ENCODE measurements around the gene ADM5. TPM values are rescaled to one million over a fixed set of nuclear protein-coding genes. Genes with fewer than 3 reads are reported as not detected.

Gene ADM5
- total and polyA plus RNA-seq, 5 donors from 2014 or later = 0.10 to 1.7 (median 0.34) TPM; not detected in 2

DNA sequence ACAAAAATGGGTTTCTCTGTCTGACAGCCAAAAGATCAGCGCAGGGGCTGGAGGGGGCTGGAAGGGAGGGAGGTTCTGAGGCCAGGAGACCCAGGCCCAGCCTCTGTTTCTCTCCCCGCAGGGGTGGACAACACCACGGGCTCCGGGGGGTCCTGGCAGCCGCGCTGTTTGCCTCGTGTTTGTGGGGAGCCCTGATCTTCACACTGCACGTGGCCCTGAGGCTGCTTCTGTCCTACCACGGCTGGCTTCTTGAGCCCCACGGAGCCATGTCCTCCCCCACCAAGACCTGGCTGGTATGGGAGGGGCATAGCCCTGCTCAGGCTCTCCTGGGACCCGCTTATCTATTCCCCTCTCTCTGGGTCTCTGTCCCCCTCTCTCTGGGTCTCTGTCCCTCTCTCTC lies 11.2 kb downstream of the ADM5 start:
- H3K36me3 Mint-ChIP-seq = no peaks in the 10 kb centered on the region
- H3K27me3 ChIP-seq (ENCODE audit: control insufficient read depth, insufficient read depth, low read length) = no peaks in the 10 kb centered on the region
- peaks cover 4% of the 10 kb centered on the region for H3K27me3 Mint-ChIP-seq
- no peak overlapping the region for H3K27ac Mint-ChIP-seq
- no peaks in the 10 kb centered on the region for H3K4me1 Mint-ChIP-seq
- H3K9me3 ChIP-seq (ENCODE audit: control insufficient read depth in 2 of 2, low read length in 2 of 2) = no peaks in the 10 kb centered on the region
- no peaks in the 10 kb centered on the region for H3K4me1 ChIP-seq (ENCODE audit: control insufficient read depth, insufficient read depth, low read length, poor library complexity, severe bottlenecking)
- no peak overlapping the region for H3K4me3 Mint-ChIP-seq
- H3K4me3 ChIP-seq (ENCODE audit: low read depth, low read length) = no peak overlapping the region
- DNase-seq (no peak), ATAC-seq (ENCODE audit: low read depth in 2 of 2) (no peak)
- H3K9me3 Mint-ChIP-seq = no peaks in the 10 kb centered on the region
- no peaks in the 10 kb centered on the region for H3K36me3 ChIP-seq (ENCODE audit: control insufficient read depth, insufficient read depth, low read length)
- no peak overlapping the region for H3K27ac ChIP-seq (ENCODE audit: insufficient read depth, low read length, poor library complexity, severe bottlenecking)

DNA sequence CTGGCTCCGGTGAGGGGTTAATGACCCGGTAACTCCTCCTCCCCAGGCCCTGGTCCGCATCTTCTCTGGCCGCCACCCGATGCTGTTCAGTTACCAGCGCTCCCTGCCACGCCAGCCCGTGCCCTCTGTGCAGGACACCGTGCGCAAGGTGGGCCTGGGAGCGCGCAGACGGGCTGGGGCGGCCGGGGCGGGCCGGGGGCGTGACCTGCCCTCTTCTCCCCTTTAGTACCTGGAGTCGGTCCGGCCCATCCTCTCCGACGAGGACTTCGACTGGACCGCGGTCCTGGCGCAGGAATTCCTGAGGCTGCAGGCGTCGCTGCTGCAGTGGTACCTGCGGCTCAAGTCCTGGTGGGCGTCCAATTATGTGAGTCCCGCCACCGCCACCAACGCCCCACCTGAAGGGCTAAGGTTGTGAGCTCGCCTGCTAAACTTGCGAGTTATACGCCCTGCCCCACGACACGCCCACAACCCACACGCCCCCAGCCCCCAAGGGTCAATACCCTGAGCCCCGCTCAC lies 11.9 kb downstream of the ADM5 start:
- H3K27ac Mint-ChIP-seq = no peak overlapping the region
- H3K4me1 ChIP-seq (ENCODE audit: control insufficient read depth, insufficient read depth, low read length, poor library complexity, severe bottlenecking) = no peaks in the 10 kb centered on the region
- no peak overlapping the region for H3K4me3 ChIP-seq (ENCODE audit: low read depth, low read length)
- no peaks in the 10 kb centered on the region for H3K9me3 Mint-ChIP-seq
- no peaks in the 10 kb centered on the region for H3K9me3 ChIP-seq (ENCODE audit: control insufficient read depth in 2 of 2, low read length in 2 of 2)
- H3K27me3 Mint-ChIP-seq = peaks cover 4% of the 10 kb centered on the region
- no peak for DNase-seq
- no peaks in the 10 kb centered on the region for H3K27me3 ChIP-seq (ENCODE audit: control insufficient read depth, insufficient read depth, low read length)
- no peak overlapping the region for H3K4me3 Mint-ChIP-seq
- no peak for ATAC-seq (ENCODE audit: low read depth in 2 of 2)
- H3K27ac ChIP-seq (ENCODE audit: insufficient read depth, low read length, poor library complexity, severe bottlenecking) = no peak overlapping the region
- H3K36me3 ChIP-seq (ENCODE audit: control insufficient read depth, insufficient read depth, low read length) = no peaks in the 10 kb centered on the region
- H3K36me3 Mint-ChIP-seq = no peaks in the 10 kb centered on the region
- H3K4me1 Mint-ChIP-seq = no peaks in the 10 kb centered on the region

DNA sequence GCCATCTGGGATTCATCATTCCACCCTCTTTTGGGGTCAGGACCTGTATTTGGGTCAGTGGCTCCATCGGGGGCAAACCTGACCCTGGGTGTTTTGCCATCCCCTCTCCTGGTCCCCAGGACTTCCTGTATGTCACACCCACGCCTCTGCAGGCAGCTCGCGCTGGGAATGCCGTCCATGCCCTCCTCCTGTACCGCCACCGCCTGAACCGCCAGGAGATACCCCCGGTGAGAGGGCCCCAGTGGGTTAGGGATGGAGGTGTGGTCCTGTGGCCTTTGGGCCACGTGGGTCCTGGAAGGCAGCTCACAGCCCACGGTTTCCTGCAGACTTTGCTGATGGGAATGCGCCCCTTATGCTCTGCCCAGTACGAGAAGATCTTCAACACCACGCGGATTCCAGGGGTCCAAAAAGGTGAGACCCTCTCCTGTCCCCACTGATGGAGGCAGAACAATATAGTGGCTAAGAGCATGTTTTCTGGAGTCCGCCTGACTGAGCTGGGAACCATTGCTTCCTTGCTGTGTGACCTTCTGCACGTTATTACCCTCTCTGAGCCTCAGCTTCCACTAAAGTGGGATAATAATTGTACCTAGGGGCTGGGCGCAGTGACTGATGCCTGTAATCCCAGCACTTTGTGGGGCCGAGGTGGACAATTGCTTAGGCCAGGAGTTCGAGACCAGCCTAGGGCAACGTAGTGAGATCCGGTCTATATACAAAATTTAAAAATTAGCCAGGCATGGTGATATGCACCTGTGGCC lies 15.7 kb downstream of the ADM5 start:
- H3K4me1 ChIP-seq (ENCODE audit: control insufficient read depth, insufficient read depth, low read length, poor library complexity, severe bottlenecking) = no peaks in the 10 kb centered on the region
- H3K27ac Mint-ChIP-seq = no peak overlapping the region
- no peaks in the 10 kb centered on the region for H3K4me1 Mint-ChIP-seq
- H3K4me3 Mint-ChIP-seq = no peak overlapping the region
- H3K36me3 Mint-ChIP-seq = no peaks in the 10 kb centered on the region
- no peaks in the 10 kb centered on the region for H3K9me3 Mint-ChIP-seq
- no peak for DNase-seq
- ATAC-seq (ENCODE audit: low read depth in 2 of 2) = no peak
- H3K27me3 Mint-ChIP-seq = peaks cover 9% of the 10 kb centered on the region
- no peak overlapping the region for H3K4me3 ChIP-seq (ENCODE audit: low read depth, low read length)
- H3K36me3 ChIP-seq (ENCODE audit: control insufficient read depth, insufficient read depth, low read length) = no peaks in the 10 kb centered on the region
- H3K9me3 ChIP-seq (ENCODE audit: control insufficient read depth in 2 of 2, low read length in 2 of 2) = no peaks in the 10 kb centered on the region
- no peaks in the 10 kb centered on the region for H3K27me3 ChIP-seq (ENCODE audit: control insufficient read depth, insufficient read depth, low read length)
- no peak overlapping the region for H3K27ac ChIP-seq (ENCODE audit: insufficient read depth, low read length, poor library complexity, severe bottlenecking)

DNA sequence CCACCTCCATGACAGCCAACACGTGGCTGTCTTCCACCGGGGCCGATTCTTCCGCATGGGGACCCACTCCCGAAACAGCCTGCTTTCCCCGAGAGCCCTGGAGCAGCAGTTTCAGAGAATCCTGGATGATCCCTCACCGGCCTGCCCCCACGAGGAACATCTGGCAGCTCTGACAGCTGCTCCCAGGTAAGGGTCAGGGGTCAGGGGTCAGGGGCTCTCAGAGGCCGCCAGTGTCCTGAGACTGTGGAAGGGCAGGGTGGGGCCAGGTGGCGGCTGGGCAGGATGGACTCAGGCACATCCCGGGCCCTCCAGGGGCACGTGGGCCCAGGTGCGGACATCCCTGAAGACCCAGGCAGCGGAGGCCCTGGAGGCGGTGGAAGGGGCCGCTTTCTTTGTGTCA lies 16.5 kb downstream of the ADM5 start:
- Mint-ChIP-seq H3K27me3 (peaks cover 9% of the 10 kb centered on the region), H3K36me3 (no peaks in the 10 kb centered on the region), H3K4me1 (no peaks in the 10 kb centered on the region), H3K9me3 (no peaks in the 10 kb centered on the region), H3K4me3 (no peak overlapping the region), H3K27ac (no peak overlapping the region)
- Histone ChIP-seq H3K9me3 (ENCODE audit: control insufficient read depth in 2 of 2, low read length in 2 of 2) (no peaks in the 10 kb centered on the region), H3K4me1 (ENCODE audit: control insufficient read depth, insufficient read depth, low read length, poor library complexity, severe bottlenecking) (no peaks in the 10 kb centered on the region), H3K27ac (ENCODE audit: insufficient read depth, low read length, poor library complexity, severe bottlenecking) (no peak overlapping the region), H3K27me3 (ENCODE audit: control insufficient read depth, insufficient read depth, low read length) (no peaks in the 10 kb centered on the region), H3K4me3 (ENCODE audit: low read depth, low read length) (no peak overlapping the region), H3K36me3 (ENCODE audit: control insufficient read depth, insufficient read depth, low read length) (no peaks in the 10 kb centered on the region)
- ATAC-seq (ENCODE audit: low read depth in 2 of 2) (no peak), DNase-seq (no peak)

DNA sequence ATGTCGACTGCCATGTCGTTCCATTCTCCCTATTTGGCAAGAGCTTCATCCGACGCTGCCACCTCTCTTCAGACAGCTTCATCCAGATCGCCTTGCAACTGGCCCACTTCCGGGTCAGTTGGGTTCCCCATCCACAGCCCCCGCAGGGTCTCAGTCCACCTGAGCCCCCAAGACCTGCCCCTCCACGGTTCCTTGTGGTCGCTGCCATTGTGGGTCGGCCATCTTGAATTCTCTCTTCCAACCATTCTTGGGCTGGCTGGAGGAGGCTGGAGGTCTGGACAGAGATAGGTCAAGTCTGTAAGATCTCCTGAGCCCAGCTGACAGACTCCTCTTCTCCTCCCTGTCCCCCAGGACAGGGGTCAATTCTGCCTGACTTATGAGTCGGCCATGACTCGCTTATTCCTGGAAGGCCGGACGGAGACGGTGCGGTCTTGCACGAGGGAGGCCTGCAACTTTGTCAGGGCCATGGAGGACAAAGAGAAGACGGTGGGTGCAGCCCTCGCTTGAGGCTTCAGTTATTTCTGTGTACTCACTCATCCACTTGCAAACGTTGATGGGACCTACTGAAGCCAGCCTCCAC lies 21.1 kb downstream of the ADM5 start:
- H3K4me1 Mint-ChIP-seq = peaks cover 0 to 2% (median 0%) of the 10 kb centered on the region in 4 donors
- H3K9me3 Mint-ChIP-seq = no peaks in the 10 kb centered on the region
- no peaks in the 10 kb centered on the region for H3K4me1 ChIP-seq (ENCODE audit: control insufficient read depth, insufficient read depth, low read length, poor library complexity, severe bottlenecking)
- no peak for ATAC-seq (ENCODE audit: low read depth in 2 of 2)
- no peaks in the 10 kb centered on the region for H3K9me3 ChIP-seq (ENCODE audit: control insufficient read depth in 2 of 2, low read length in 2 of 2)
- H3K4me3 Mint-ChIP-seq = no peak overlapping the region
- no peak for DNase-seq
- no peak overlapping the region for H3K4me3 ChIP-seq (ENCODE audit: low read depth, low read length)
- H3K27ac Mint-ChIP-seq = no peak overlapping the region
- no peaks in the 10 kb centered on the region for H3K36me3 ChIP-seq (ENCODE audit: control insufficient read depth, insufficient read depth, low read length)
- H3K27me3 ChIP-seq (ENCODE audit: control insufficient read depth, insufficient read depth, low read length) = no peaks in the 10 kb centered on the region
- H3K36me3 Mint-ChIP-seq = no peaks in the 10 kb centered on the region
- H3K27ac ChIP-seq (ENCODE audit: insufficient read depth, low read length, poor library complexity, severe bottlenecking) = no peak overlapping the region
- H3K27me3 Mint-ChIP-seq = peaks cover 5% of the 10 kb centered on the region

DNA sequence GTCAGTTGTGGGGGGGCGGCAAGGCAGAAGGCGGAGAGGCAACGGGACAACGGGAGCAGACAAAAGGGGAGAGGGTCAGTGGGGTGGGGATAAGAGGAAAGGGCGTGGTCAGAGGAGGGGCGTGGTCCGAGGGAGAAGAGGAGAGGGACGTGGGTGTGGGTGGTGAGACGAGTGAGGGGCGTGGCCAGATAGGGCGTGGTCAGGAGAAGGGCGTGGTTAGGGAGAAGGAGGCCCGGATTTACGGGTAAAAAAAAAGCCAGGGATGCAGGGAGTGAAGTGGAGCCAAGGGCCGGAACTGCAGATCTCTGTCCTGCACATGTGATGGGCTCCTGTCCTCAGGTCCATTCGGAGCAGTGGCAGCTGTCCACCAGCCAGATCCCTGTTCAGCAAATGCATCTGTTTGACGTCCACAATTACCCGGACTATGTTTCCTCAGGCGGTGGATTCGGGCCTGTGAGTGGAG lies 23.0 kb downstream of the ADM5 start:
- H3K27ac Mint-ChIP-seq = no peak overlapping the region
- peaks cover 3% of the 10 kb centered on the region for H3K4me1 ChIP-seq (ENCODE audit: control insufficient read depth, insufficient read depth, low read length, poor library complexity, severe bottlenecking)
- no peaks in the 10 kb centered on the region for H3K9me3 Mint-ChIP-seq
- H3K27me3 Mint-ChIP-seq = peaks cover 5% of the 10 kb centered on the region
- no peak for DNase-seq
- no peak overlapping the region for H3K27ac ChIP-seq (ENCODE audit: insufficient read depth, low read length, poor library complexity, severe bottlenecking)
- no peak overlapping the region for H3K4me3 ChIP-seq (ENCODE audit: low read depth, low read length)
- no peak overlapping the region for H3K4me3 Mint-ChIP-seq
- H3K27me3 ChIP-seq (ENCODE audit: control insufficient read depth, insufficient read depth, low read length) = no peaks in the 10 kb centered on the region
- no peak for ATAC-seq (ENCODE audit: low read depth in 2 of 2)
- H3K36me3 Mint-ChIP-seq = peaks cover under 1% of the 10 kb centered on the region
- no peaks in the 10 kb centered on the region for H3K9me3 ChIP-seq (ENCODE audit: control insufficient read depth in 2 of 2, low read length in 2 of 2)
- no peaks in the 10 kb centered on the region for H3K36me3 ChIP-seq (ENCODE audit: control insufficient read depth, insufficient read depth, low read length)
- peaks cover 2 to 8% (median 5%) of the 10 kb centered on the region in 4 donors for H3K4me1 Mint-ChIP-seq

DNA sequence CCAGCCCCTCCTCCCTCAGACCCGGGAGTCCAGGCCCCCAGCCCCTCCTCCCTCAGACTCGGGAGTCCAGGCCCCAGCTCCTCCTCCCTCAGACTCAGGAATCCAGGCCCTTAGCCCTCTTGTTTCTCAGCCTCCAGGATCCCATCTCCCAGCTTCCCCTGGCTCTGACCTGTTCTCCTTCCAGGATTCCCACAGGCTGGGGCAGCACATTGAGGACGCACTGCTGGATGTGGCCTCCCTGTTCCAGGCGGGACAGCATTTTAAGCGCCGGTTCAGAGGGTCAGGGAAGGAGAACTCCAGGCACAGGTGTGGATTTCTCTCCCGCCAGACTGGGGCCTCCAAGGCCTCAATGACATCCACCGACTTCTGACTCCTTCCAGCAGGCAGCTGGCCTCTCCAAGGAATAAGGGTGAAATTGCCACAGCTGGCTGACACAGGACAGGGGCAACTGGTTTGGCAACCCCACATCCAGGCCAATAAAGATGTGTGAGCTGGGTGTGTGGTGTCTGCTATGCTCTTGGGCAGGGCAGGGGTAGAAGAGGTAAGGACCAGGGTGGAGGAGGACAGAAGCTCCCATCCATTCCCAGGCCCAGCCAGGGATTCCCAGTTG lies 23.9 kb downstream of the ADM5 start:
- Histone ChIP-seq H3K27me3 (ENCODE audit: control insufficient read depth, insufficient read depth, low read length) (no peaks in the 10 kb centered on the region), H3K4me3 (ENCODE audit: low read depth, low read length) (no peak overlapping the region), H3K4me1 (ENCODE audit: control insufficient read depth, insufficient read depth, low read length, poor library complexity, severe bottlenecking) (peaks cover 8% of the 10 kb centered on the region), H3K36me3 (ENCODE audit: control insufficient read depth, insufficient read depth, low read length) (no peaks in the 10 kb centered on the region), H3K27ac (ENCODE audit: insufficient read depth, low read length, poor library complexity, severe bottlenecking) (no peak overlapping the region), H3K9me3 (ENCODE audit: control insufficient read depth in 2 of 2, low read length in 2 of 2) (no peaks in the 10 kb centered on the region)
- Mint-ChIP-seq H3K27ac (no peak overlapping the region), H3K4me1 (peaks cover 5 to 15% (median 10%) of the 10 kb centered on the region in 4 donors), H3K9me3 (no peaks in the 10 kb centered on the region), H3K36me3 (peaks cover 4% of the 10 kb centered on the region), H3K27me3 (peaks cover 1% of the 10 kb centered on the region), H3K4me3 (no peak overlapping the region)
- ATAC-seq (ENCODE audit: low read depth in 2 of 2) = no peak
- no peak for DNase-seq
